Fibroblast of lung (primary cell): ENCODE data around the gene PPM1G. TPM values are rescaled to one million over a fixed set of nuclear protein-coding genes. Genes with fewer than 3 reads are reported as not detected.
A peak's percentile ranks its signal among the peaks of the same experiment; 100 is the strongest.

Experiments used
- DNase-seq, 2 donors: peaks; one replicate each; pipeline versions ENCODE4 v3.0.0 to v3.0.0-alpha.2; 2010; ENCODE audit warnings: low read depth in 2 of 2
- H2AFZ ChIP-seq: 2 replicates; pipeline ENCODE4 v1.5.1; 2012; ENCODE audit warnings: low read length, control low read depth, inconsistent platforms
- H3K27ac ChIP-seq: 2 replicates; pipeline ENCODE4 v1.5.1; 2011; ENCODE audit warnings: low read length, control low read depth; ENCODE audit not compliant: insufficient read depth
- H3K27me3 ChIP-seq: 2 replicates; pipeline ENCODE4 v1.5.1; 2011; ENCODE audit warnings: mild to moderate bottlenecking, low read length; ENCODE audit not compliant: control insufficient read depth, insufficient read depth
- H3K36me3 ChIP-seq: 2 replicates; pipeline ENCODE4 v1.5.1; 2011; ENCODE audit warnings: low read length; ENCODE audit not compliant: control insufficient read depth, insufficient read depth
- H3K4me1 ChIP-seq: 2 replicates; pipeline ENCODE4 v1.5.1; 2011; ENCODE audit warnings: low read length; ENCODE audit not compliant: control insufficient read depth, insufficient read depth; ENCODE audit errors: extremely low read depth
- H3K4me2 ChIP-seq: 2 replicates; pipeline ENCODE4 v1.5.1; 2011; ENCODE audit warnings: low read length, control low read depth; ENCODE audit not compliant: insufficient read depth; ENCODE audit errors: extremely low read depth
- H3K4me3 ChIP-seq, 4 experiments: fragments of 200-600 bp in 1 of 4; sonication (generic) in 1 of 4; replicated peaks in 1 of 4; 2 replicates each; pipeline ENCODE4 v1.5.1; 2011 to 2016; ENCODE audit warnings: low read length in 4 of 4, low read depth in 3 of 4, mild to moderate bottlenecking in 3 of 4, control low read depth in 2 of 4, inconsistent platforms in 1 of 4, mixed read lengths in 1 of 4; ENCODE audit not compliant: insufficient read depth in 1 of 4; ENCODE audit errors: control extremely low read depth in 1 of 4
- H3K79me2 ChIP-seq: 2 replicates; pipeline ENCODE4 v1.5.1; 2012; ENCODE audit warnings: mild to moderate bottlenecking, low read length, inconsistent platforms; ENCODE audit not compliant: control insufficient read depth, insufficient read depth
- H3K9ac ChIP-seq: 2 replicates; pipeline ENCODE4 v1.5.1; 2011; ENCODE audit warnings: mild to moderate bottlenecking, low read length, control low read depth; ENCODE audit not compliant: insufficient read depth
- H3K9me3 ChIP-seq: 2 replicates; pipeline ENCODE4 v1.5.1; 2012; ENCODE audit warnings: low read depth, low read length; ENCODE audit not compliant: control insufficient read depth, insufficient read depth
- H4K20me1 ChIP-seq: 2 replicates; pipeline ENCODE4 v1.5.1; 2011; ENCODE audit warnings: low read length; ENCODE audit not compliant: control insufficient read depth, insufficient read depth; ENCODE audit errors: extremely low read depth
- EZH2 ChIP-seq: IDR thresholded peaks from 2 replicates; pipeline ENCODE4 v1.5.1; 2012; ENCODE audit warnings: low read length, control low read depth, mild to moderate bottlenecking; ENCODE audit errors: missing control alignments
- polyA plus RNA-seq, 2 donors: library from polyadenylated mRNA; depleted of rRNA in 1 of 2; stranded (reverse) in 1 of 2; unstranded in 1 of 2; fragments of >200 nt; gene quantifications; 2 replicates each; pipeline ENCODE4 v1.2.1, GENCODE V29; 2011 to 2012; ENCODE audit warnings: missing spikeins in 1 of 2
- total RNA-seq: library from RNA; depleted of rRNA; stranded (reverse); fragments of >200 nt; gene quantifications from 2 replicates; pipeline ENCODE4 v1.2.1, GENCODE V29; 2014
- TF ChIP-seq, protein P1 (sequence below), 2 donors: IDR thresholded peaks in 1 of 2; conservative IDR thresholded peaks in 1 of 2; 1 replicate in 1 of 2; 2 replicates in 1 of 2; pipeline ENCODE4 v1.5.1; 2011 to 2012; ENCODE audit warnings: low read length in 2 of 2, control low read depth in 1 of 2, inconsistent platforms in 1 of 2, low read depth in 1 of 2, mild to moderate bottlenecking in 1 of 2

PPM1G gene
- total and polyA plus RNA-seq, 2 donors (not counting 1 experiment from before 2014, with no cell fraction given), result 54.7 to 67.0 TPM

GRCh38 chr2:27378809-27379290 is 30.5 kb downstream of the PPM1G start:
- H3K9ac ChIP-seq, result no peak overlapping the region
- TF ChIP-seq, protein P1, sequence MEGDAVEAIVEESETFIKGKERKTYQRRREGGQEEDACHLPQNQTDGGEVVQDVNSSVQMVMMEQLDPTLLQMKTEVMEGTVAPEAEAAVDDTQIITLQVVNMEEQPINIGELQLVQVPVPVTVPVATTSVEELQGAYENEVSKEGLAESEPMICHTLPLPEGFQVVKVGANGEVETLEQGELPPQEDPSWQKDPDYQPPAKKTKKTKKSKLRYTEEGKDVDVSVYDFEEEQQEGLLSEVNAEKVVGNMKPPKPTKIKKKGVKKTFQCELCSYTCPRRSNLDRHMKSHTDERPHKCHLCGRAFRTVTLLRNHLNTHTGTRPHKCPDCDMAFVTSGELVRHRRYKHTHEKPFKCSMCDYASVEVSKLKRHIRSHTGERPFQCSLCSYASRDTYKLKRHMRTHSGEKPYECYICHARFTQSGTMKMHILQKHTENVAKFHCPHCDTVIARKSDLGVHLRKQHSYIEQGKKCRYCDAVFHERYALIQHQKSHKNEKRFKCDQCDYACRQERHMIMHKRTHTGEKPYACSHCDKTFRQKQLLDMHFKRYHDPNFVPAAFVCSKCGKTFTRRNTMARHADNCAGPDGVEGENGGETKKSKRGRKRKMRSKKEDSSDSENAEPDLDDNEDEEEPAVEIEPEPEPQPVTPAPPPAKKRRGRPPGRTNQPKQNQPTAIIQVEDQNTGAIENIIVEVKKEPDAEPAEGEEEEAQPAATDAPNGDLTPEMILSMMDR (conservative IDR thresholded peaks at IDR 0.05 in 1 of 2, IDR thresholded peaks at IDR 0.05 in 1 of 2; ENCODE audit: low read depth in 1 of 2, low read length in 2 of 2), result no peak
- no peak for TF ChIP-seq EZH2

DNA sequence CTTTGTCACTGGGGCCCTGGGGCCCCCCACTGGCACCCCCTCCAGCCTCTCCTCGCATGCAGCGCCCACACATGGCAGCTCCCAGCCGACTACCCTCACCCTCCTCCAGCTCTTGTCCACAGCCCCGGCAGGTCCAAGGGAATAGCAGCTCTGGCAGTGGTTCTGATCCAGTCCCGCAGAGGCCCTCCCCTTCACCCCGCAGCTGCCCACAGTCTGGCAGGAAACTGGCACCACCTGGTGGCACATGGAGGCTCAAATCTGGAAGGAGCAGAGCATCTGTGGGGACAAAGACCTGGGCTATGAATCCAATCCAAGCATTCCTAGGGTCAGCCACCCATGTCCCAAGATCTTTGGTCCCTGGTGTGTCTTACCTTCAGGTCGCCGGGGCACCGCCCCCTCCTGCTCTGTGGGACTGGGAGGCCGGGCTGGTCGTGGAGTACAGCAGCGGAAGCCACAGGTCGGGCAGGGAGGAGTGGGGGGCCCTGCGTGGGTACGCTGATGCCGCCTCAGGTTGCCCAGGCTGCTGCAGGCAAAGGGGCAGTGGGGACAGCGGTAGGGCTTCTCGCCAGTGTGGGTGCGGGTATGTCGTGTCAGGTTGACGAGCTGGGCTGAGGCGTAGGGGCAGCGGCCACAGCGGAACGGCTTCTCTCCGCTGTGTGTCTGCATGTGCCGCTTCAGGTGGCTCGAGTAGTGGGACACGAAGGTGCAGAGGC is 31.1 kb downstream of the PPM1G start:
- Histone ChIP-seq H3K4me1 (peaks cover 3% of the 10 kb centered on the region), H3K4me2 (no peak overlapping the region), H4K20me1 (no peaks in the 10 kb centered on the region), H3K9me3 (no peaks in the 10 kb centered on the region), H3K4me3 (no peak overlapping the region), H2AFZ (no peak overlapping the region), H3K27me3 (no peaks in the 10 kb centered on the region), H3K27ac (no peak overlapping the region), H3K9ac (no peak overlapping the region), H3K79me2 (peaks cover 28% of the 10 kb centered on the region), H3K36me3 (peaks cover 44% of the 10 kb centered on the region)
- no peak for TF ChIP-seq EZH2
- TF ChIP-seq, protein P1 (conservative IDR thresholded peaks at IDR 0.05 in 1 of 2, IDR thresholded peaks at IDR 0.05 in 1 of 2; ENCODE audit: low read depth in 1 of 2, low read length in 2 of 2), result peak in 1 of 2 donors; percentile 17
- no peak for DNase-seq

More at GRCh38 chr2:27378809-27379290, 30.5 kb downstream of the PPM1G start:
- H3K4me2 ChIP-seq, result peak overlapping the region; percentile 100
- H3K4me3 ChIP-seq, result peak overlapping the region in 2 of 4 experiments; percentile 70 to 79
- peaks cover 24% of the 10 kb centered on the region for H3K79me2 ChIP-seq
- peaks cover 3% of the 10 kb centered on the region for H3K4me1 ChIP-seq
- H2AFZ ChIP-seq, result no peak overlapping the region
- DNase-seq, result no peak
- no peaks in the 10 kb centered on the region for H3K9me3 ChIP-seq
- H4K20me1 ChIP-seq, result no peaks in the 10 kb centered on the region
- peak overlapping the region; percentile 99 for H3K27ac ChIP-seq
- no peaks in the 10 kb centered on the region for H3K27me3 ChIP-seq
- peaks cover 42% of the 10 kb centered on the region for H3K36me3 ChIP-seq

GRCh38 chr2:27377618-27378095 is 31.7 kb downstream of the PPM1G start:
- Histone ChIP-seq H3K79me2 (peaks cover 33% of the 10 kb centered on the region), H3K36me3 (peaks cover 46% of the 10 kb centered on the region), H3K4me2 (no peak overlapping the region), H3K4me3 (no peak overlapping the region), H3K27ac (no peak overlapping the region), H3K4me1 (peaks cover 3% of the 10 kb centered on the region), H3K9me3 (no peaks in the 10 kb centered on the region), H3K9ac (no peak overlapping the region), H3K27me3 (no peaks in the 10 kb centered on the region), H4K20me1 (no peaks in the 10 kb centered on the region), H2AFZ (no peak overlapping the region)
- TF ChIP-seq, protein P1 (conservative IDR thresholded peaks at IDR 0.05 in 1 of 2, IDR thresholded peaks at IDR 0.05 in 1 of 2; ENCODE audit: low read depth in 1 of 2, low read length in 2 of 2), result no peak
- no peak for TF ChIP-seq EZH2
- DNase-seq, result no peak
